ENCODE measurements around the gene C10orf90.

Gene C10orf90

DNA sequence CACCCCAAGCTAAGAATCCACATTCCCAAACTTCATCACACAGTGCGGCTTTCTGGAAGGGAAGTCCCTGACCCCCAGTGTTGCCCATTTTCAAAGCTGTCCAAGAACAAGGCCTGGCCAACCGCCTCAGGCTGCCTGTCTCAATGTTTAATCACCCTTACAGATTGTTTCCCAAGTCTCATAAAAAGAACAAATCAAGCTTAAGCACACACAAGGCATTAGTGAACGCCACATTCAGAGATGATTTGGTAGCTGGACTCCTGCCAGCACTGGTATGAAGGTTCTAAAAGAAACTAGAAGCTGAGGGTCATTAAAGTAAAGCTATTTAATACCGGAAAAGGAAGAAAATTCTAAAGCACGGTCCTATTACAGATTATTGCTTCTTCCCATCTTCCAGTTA lies 35.6 kb downstream of the C10orf90 start:
- no peak for DNase-seq (ENCODE audit: low read depth in 2 of 2)

DNA sequence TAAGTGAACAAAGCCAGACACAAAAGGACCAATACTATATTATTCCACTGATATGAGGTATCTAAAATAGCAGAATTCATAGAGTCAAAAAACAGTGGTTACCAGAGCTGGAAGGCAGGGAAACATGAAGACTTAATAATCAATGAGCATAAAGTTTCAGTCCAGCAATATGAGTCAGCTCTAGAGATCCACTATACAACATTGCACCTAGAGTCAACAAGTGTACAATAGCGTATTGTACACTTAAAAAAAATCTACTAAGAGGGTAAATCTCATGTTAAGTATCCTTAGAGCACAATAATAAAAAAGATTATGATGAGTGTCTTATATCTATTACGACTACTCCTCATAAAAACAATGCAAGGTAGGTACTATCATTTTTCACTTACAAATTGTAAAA lies 36.1 kb downstream of the C10orf90 start:
- no peak for DNase-seq (ENCODE audit: low read depth in 2 of 2)

DNA sequence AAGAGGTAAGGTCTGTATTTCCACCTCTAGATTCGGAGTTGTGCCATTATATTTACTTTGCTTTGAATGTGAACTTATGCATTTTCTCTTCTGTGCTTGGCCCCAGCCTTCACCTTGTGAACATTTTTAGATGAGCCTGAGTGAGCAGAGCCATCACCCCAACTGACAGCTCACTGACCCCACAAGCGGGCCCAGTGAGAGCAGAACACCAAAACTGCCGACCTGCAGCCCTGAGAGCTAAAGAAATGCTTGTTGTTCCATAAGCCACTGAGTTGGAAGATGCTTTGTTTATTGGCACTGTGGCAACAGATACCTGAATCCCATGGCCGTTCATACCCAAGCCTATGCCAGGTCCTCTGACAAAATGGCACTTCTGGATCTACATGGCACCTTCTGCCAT lies 37.8 kb downstream of the C10orf90 start:
- DNase-seq (ENCODE audit: low read depth in 2 of 2): no peak

DNA sequence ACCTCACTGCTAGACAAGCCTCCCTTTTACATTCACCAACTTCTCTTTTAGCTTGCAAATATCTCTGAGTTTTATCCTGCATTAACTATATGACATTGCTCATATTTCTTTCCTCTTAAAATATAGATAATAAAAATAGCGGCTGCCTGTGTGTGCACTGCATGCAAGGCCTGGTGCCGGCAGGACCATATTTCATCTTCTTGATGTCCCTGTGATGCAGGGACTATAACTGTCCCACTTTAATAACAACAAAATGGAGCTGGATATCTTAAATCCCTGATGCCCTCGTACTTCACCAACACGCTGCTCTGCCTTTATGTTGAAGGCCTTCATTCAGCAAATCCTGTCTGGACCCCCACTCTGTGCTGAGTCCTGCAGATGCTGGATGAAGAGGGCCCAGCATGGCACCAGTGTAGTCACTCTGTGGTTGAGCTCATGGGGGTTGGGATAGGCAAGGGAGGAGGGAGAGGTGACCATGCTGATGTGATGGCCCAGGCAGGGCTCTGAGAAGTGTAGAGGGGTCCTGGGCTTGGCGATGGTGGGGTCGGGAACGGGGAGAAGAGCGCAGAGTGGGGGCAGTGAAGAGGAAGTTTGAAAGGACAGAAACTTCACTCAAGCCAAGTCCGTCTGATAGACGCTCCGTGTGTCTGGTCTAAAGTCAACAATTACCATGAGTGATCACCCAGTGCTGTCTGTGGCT lies 40.4 kb downstream of the C10orf90 start:
- no peak for DNase-seq (ENCODE audit: low read depth in 2 of 2)

DNA sequence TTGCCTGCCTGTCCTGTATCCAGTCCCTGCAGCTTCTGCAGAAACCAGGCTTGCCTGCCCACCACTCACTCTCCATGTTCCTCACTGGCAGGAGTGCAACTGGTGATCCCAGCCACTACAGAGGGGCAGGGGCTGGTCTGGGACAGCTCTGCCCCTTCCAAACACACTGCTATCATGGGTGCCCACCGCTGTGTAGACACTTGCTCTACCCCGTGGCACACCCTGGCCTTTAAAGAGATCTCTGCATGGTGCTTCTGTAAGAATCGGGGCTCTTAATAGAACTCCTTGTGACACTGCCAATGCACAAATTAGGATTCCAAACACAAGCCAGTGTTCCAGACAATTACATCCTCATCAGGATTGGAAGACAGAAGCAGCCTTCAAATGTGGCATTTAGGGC lies 41.7 kb downstream of the C10orf90 start:
- no peak for DNase-seq (ENCODE audit: low read depth in 2 of 2)

DNA sequence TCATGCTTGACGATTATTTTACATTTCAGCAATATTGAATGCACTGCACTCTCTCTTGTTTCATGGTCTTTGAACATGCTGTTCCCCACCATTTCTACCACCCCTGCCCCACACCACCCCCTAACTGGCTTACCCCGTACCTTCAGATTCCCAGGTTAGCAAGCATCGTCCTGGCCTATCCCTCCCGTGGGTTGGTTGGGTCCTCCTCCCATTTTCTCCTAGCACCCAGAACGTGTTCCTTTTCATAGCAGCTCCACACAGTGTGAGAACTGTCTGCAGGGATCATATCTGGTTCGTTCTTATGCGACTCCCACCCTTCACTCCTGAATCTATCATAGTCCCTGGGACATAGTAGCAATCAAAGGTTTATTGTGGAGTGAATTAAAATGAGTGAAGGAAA lies 48.6 kb downstream of the C10orf90 start:
- no peak for DNase-seq (ENCODE audit: low read depth in 2 of 2)

DNA sequence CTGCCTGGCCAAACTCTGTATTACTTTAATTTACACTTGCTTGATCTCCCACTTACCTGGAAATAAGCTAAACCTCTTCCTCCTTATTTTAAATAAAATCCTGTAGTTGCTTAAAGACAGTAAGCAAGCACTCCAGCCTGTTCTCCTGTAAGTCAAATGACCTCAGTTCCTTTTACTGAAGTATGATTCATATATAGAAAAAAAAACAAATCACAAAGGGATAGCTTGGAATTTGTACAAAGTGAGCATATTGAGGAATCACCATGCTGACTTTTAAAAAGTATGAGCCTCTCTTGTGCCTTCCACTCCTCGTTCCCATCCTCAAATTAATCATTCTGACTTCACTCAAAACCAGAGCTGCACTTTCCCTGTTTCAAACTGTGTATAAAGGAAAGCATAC lies 52.0 kb downstream of the C10orf90 start:
- DNase-seq (ENCODE audit: low read depth in 2 of 2): no peak

DNA sequence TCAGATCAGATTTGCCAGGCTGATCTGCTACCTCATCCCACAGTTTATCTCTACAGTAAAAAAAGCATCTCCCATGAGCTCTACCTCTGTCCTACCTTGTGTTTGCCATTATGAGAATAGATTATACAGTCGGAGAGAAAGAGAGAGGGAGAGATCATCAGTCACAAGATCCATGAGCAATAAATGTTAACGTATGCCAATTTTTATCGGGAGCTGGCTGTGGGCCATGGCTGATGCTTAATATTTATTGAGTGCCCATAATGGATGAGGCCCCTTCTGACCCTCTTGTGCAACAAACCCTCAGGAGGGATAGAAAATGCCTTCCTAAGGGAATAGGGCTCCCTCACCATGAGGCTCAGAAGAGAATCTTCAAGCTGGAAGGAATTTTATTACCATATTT lies 52.8 kb downstream of the C10orf90 start:
- no peak for DNase-seq (ENCODE audit: low read depth in 2 of 2)

DNA sequence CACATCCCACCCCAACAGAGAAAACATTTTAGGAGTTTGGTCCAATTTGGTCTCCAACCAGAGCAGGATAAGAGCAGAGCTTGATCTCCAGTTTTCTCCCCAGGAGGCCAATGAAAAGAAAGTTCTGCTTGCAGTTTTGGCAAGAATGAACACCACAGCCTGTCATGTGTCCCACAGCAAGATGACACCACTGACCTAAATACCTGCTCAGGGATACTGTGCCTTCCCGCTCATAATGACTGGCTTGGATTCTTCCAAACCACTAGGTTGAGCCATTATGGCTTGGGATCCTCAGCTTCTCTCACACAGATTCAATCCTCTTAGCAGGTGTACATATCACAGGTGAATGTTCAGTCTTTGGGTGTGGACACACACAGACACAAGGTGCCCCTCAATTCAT lies 53.3 kb downstream of the C10orf90 start:
- no peak for DNase-seq (ENCODE audit: low read depth in 2 of 2)

DNA sequence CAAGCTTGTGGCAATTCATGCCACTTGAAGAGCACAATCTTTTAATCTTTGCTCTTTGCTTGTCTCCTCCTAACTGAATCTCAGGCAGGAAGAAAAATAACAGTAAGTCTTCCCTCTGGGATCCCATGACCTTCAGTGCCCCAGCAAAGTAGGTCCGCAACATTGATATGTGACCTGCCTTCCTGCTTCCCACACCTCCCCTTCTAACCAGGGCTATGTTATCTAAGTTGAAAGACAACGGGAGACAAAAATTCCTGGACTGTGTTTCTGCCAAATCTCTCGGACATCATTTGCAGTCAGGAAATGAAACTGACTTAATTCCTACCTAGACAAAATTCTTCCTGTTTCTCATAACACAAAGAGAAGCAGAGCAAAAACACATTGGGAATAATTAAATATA lies 53.8 kb downstream of the C10orf90 start:
- DNase-seq (ENCODE audit: low read depth in 2 of 2): no peak

DNA sequence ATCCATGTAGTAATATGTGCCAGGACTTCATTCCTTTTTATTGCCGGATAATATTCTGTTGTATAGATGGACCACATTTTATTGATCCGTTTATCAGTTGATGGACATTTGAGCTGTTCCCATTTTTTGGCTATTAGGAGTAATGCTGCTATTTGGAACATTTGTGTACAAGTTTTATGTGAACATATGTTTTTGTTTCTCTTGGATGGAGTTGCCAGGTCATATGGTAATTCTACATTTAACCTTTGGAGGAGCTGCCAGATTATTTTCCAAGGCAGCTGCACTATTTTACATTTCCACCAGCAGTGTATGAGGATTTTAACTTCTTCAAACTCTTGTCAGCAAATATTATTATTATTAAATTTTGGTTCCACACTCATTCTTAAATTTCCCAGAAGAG lies 59.2 kb downstream of the C10orf90 start:
- no peak for DNase-seq (ENCODE audit: low read depth in 2 of 2)

DNA sequence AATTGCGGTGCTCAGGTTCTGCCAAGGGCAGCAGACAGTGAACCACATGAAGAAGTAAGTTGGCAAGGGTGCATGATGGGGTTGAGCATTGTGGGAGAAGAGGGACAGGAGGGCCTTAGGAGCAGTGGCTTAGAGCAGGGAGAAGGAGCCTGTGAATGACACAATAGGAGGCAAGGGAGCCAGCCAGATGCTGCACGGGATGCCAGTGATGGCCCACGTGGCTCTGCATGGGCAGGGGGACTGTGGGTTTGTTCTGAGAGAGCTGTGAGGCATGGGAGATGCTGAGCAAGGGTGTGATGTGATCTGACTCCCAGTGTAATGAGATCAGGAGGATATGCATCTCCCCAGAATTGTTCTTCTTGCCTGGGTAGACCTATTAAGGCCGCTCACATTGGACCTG lies 60.9 kb downstream of the C10orf90 start:
- DNase-seq (ENCODE audit: low read depth in 2 of 2): no peak

DNA sequence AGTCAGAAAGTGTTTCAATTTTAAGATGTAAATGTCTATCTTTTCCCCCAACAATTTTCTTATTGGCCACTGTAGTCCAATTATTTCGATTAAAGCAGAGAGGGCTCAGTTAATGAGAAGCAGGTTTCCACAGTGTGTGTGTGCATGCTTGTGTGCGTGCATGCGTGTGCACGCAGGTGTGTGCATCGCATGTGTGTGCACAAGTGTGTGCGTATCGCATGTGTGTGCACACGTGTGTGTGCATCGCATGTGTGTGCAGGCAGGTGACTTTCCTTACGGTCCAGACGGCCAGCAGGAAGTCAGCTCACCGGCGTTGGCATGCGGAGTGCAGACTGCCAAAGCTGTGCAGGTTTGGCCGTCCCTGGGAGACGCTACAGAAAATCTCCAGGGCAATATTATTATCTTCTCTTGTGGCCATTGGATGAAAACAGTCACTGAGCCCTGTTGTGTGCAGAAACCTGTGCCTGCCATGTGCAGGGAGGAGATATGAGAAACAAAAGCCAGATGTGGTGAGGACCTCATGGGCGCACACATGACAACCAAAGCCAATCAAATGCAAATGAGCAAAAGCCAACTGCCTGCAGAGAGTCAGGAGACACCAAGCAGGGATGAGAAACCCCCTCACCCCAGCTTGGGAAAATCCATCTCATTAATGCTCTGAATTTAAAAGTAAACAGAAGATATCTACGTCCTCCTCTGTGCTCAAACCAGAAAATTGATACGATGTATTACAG lies 70.4 kb downstream of the C10orf90 start:
- DNase-seq (ENCODE audit: low read depth in 2 of 2): no peak

DNA sequence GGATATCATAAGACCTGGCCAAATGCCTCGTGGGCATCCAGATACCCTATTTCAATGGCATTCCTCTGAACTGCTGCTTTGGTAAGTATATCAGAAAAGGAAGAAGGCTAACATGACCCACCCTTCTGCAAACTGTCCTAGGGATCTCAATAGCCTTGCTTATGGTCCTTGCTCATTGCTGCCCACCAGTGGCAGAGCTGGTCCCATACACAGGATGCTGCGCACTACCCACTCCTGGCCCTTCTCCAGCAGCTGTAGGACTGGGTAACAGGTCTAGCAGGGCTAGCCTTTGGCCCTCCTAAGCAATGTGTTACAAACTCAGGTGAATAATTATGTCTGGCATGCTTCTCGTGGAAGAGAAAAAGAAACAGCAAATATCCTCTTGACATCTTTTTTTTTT lies 72.5 kb downstream of the C10orf90 start:
- DNase-seq (ENCODE audit: low read depth in 2 of 2): no peak

DNA sequence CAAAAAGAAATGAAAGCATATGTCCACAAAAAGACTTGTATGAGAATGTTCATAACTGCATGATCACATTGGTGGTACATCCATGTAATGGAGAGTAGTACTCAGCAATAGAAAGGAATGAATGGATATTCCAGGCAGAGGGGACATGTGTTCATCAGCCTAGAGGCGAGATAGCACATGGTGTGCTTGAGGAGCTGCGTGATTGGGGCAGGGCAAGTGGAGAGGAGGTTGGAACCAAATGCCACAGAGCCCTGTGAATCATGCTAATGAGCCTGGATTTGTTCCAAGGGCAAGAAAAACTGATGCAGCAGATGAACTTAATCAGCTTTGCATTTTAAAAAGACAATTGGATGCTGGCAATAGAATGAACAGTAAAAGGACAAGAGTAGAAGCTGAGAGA lies 73.3 kb downstream of the C10orf90 start:
- DNase-seq (ENCODE audit: low read depth in 2 of 2): no peak

DNA sequence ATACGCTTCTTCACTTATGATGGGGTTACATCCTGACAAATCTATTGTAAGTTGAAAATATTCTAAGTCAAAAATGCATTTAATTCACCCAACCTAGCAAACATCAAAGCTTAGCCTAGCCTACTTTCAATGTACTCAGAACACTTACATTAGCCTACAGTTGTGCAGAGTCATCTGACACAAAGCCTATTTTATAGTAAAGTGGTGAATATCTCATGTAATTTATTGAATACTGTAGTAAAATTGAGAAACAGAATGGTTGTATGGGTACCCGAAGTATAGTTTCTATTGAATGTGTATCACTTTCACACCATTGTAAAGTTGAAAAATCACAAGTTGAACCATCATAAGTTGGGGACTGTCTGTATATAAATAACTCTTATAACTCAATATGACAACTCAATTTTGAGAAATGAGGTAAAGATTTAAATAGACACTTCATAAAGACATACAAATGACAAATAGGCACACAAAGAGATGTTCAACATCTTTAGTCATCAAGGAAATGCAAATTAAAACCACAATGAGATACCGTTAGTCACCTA lies 73.9 kb downstream of the C10orf90 start:
- DNase-seq (ENCODE audit: low read depth in 2 of 2): no peak

DNA sequence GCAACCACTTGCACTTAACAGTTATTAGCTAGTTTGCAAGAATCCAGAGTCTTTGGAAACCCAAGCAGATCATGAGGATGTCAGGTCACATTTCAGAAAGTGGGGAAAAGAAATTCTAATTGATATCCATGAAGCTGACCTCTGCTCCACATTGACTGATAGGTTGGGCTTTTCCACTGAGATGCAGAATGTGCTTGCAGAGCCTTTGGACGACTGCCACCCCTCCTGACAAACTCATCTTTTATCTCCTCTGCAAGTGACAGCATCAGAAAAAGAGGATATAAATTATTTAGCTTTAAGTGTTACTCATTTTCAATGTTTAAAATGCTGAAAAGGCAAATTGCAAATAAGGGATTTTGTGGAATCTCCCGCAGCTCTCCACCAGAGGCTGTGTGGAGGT lies 75.3 kb downstream of the C10orf90 start:
- DNase-seq (ENCODE audit: low read depth in 2 of 2): no peak

DNA sequence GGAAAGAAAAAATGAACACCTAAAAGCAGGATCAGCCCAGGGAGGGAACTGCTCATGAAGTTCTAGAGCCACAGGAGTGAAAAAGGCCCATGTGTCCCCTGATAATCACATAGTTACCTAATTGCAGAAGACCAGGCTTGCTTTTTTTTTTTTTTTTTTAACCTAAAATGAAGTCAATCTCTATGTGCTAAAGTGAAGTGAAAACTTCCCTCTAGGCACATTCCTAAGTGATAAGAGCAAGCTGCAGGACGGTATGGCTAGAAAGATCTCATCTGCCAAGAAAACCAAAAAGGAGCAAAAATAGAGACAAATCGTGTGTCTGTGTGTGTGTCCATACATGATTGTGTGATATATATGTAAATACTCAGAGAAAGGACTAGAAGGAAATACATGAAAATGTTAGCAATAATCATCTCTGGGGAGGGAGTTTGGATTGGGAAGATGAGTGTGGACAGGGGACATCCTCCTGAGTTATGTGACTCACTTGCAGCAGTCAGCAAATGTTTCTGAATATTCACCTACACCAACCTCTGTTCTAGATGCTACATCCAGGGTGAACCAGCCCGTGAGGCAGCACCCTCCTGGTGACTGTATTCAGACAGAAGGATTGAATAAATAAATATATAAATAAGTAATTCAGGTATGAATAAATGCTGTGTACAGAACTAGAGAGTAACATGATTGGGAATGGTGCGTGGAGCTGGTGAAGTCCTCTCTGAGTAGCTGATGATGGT lies 76.4 kb downstream of the C10orf90 start:
- no peak for DNase-seq (ENCODE audit: low read depth in 2 of 2)

DNA sequence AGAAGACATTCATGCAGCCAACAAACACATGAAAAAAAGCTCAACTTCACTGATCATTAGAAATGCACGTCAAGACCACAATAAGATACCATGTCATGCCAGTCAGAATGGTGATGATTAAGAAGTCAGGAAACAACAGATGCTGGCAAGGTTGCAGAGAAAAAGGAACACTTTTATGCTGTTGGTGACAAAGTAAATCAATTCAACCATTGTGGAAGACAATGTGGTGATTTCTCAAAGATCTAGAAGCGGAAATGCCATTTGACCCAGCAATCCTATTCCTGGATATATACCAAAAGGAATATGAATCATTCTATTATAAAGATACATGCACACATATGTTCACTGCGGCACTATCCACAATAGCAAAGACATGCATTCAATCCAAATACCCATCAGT lies 77.6 kb downstream of the C10orf90 start:
- no peak for DNase-seq (ENCODE audit: low read depth in 2 of 2)

DNA sequence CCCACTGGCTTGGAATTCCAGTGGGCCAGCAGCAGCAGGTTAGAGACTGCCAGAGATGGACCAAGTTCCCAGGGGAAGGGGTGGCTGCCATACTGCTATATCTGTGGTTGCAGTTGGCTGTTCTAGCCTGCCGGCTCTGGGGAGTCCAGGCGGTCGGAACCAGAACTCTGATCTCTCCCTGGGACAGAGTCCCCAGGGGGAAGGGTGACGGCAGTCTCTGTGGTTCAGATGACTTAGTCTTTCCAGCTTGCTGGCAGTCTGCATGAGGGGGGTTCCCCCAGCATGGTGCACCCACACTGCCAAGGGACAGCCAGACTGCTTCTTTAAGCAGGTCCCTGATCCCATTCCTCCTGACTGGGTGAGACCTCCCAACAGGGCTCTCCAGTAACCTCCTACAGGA lies 82.5 kb downstream of the C10orf90 start:
- no peak for DNase-seq (ENCODE audit: low read depth in 2 of 2)

DNA sequence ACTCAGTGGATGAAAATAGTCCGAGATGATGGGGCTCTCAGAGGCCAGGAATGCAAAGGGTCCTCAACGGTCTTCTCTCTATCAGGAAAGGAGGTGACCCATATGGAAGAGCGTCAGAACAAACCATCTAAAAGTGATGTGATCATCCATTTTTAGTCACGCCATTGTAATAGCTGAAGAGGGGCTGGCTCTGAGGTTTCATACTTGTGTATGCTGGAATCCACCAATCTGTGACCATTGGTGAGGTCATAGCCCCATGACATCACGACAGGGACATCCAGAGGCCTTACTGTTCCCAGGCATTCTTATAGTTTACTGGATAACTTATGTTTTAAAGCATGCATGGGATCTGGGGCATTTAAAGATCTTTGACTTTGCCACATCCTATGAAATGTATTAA lies 83.6 kb downstream of the C10orf90 start:
- no peak for DNase-seq (ENCODE audit: low read depth in 2 of 2)

DNA sequence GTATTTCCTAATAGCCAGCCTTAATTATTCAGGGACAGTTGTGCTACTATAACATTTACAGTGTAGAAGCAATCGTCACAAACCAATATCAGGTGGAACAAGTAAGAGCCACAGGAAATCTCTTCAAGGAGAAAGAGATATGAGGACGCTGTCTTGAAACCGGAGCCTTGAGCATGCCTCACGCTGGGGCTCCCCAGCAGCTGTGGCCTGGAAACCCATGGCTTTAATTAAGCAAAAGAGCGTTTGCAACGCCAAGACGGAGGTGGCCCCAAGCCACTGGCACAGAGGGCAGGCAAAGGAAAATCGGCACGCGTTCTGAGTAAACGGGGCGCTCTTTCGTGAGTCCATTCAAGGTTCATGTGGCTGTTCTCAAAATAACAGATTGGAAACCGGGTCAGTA lies 84.4 kb downstream of the C10orf90 start:
- DNase-seq (ENCODE audit: low read depth in 2 of 2): no peak
